GM21786 (cell line): ENCODE measurements around the gene CKMT2.

Experiments used
- ATAC-seq: cut with Tn5 transposase; IDR thresholded peaks from one replicate; pipeline ENCODE4 v1.9.1; 2021; ENCODE audit not compliant: unreplicated experiment

The CKMT2 gene

DNA sequence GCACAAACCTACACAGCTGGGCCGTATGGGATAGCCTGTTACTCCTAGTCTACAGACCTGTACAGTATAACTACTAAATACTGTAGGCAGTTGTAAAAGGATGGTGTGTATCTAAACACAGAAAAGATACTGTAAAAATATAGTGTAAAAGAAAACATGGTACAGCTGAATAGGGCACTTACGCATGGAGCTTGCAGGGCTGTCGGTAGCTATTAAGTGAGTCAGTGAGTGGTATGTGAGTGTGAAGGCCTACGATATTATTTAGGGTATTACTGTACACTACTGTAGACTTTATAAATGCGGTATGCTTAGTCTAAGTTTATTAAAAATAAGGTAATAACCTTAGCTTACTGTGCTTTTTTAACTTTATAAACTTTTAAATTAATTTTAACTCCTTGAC lies 69.5 kb downstream of the CKMT2 start:
- no peak for ATAC-seq

DNA sequence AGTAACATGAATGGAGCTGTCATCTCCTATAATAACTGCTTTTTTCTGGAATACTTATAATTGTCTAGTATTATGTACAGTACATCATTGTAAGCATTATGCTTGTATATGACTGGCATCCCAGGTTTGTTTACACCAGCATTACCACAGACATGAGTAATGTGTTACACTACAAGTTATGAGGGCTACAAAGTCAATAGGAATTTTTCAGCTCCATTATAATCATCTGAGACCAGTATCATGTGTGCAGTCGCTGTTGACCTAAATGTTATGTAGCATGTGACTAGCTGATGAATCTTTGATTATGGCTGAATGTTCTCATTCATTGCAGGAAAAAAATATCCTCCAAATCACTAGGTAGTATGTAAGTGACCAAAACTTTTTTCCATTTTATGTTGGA lies 70.4 kb downstream of the CKMT2 start:
- no peak for ATAC-seq

DNA sequence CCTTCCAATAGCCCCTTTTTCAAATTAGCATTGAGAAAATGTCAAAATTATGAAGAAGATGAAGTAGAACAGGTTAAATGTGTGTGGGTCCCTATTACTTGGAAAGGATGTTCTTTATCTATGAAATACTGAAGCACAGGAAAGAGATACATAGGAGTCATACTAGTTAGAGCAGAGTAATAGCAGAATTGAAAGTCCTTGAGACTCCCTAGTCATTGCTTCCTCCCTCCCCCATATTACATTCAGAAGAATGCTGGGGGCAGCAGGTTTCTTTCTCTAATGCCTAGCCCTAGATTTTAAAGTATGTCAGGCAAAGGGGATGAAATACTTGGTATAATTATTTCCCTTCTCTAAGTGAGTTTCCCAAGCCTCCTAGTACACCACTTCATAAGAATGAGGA lies 72.7 kb downstream of the CKMT2 start:
- no peak for ATAC-seq

DNA sequence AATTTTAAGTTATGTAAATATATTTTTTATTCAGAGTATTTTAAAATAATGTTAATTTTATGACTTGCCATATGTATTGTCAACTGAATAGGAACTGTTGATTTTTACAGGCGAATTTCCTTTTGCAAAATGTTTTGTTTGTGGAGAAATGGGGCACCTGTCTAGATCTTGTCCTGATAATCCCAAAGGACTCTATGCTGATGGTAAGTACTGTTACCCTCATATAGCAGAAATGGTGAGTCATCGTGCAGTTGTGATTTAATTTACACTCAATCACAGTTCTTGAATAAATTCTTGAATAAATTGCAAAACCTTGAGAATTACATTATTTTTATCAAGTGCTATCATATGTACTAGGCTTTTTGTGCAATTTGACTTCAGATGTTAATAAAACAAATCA lies 75.7 kb downstream of the CKMT2 start:
- no peak for ATAC-seq

DNA sequence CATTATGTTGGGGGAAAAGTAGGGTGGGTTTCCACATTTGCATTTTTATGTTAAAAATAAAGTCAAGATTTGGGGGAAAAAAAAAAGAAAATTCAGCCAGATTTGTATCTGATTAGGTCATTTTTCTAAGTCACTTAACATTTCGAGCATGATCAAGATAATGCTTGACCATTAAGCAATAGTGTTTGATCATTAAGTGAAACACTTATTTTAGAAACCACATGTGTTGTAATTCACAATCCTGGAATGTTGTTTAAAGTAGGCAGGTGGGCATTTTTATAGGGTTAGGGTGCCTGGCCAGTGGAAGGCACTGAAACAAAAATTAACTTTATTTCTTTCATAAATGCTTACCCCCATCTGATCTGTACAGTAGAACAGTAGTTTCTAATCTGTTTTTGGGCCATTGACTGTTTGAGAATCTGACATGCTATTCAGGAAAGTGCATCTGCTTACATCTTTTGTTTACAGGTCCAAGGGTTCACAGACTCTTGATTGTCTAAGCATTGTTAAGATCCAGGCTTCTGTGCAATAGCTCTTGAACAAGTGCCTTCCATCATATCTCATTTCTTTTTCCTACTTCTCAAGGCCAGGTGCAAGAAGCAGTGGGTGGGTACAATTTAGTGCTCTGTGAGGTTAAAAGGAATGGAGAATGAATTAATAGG lies 77.4 kb downstream of the CKMT2 start:
- no peak for ATAC-seq

DNA sequence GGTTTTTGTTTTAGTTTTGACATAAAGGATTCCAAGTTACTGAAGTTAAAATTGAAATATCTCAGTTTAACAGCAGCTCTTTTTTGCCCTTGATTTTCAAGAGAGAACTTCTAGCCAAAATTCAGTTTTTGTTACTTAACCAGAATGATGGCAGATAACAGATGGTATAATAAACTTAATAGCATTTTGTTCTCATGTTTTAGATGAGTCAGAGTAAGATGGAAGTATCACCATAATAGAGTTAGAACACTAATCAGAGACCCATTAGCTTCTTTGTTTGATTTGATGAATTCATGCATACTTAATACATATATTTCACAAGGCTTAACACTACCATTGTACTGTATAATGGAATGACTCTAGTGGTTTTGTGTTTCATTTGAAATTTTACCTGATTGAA lies 80.2 kb downstream of the CKMT2 start:
- ATAC-seq = no peak

DNA sequence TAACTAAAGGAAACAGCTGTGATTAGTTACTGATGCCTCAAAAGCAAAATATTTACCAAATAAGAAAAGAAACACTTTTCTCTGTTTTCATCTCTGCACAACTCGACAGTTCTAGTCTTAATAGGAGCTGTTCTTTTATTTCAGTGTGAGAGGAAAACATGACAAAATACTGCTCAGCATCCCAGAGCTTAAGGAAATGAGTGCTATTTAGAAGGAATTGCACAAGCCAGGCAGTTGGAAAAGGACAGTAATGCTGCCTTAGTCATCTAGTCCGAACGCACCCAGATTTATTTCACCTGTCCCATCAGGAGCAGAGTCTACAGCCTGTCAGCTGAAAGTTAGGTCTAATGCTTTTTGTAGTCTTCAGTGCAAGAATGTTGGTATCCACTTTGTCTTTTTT lies 80.6 kb downstream of the CKMT2 start:
- no peak for ATAC-seq

DNA sequence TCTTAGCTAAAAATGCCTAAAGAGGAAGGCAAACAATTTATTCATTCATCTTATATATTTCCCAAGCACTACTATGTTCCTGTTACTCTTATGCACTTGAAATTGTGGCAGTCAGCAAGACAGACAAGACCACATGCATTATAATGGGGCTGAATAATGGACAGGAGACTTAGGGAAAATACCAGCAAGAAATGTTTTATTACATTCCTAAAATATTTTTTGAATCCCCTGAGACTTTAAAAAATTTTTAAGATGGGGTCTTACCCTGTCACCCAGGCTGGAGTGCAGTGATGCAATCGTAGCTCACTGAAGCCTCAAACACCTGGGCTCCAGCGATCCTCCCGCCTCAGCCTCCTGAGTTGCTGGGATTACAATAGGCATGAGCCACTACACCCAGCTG lies 81.5 kb downstream of the CKMT2 start:
- no peak for ATAC-seq

DNA sequence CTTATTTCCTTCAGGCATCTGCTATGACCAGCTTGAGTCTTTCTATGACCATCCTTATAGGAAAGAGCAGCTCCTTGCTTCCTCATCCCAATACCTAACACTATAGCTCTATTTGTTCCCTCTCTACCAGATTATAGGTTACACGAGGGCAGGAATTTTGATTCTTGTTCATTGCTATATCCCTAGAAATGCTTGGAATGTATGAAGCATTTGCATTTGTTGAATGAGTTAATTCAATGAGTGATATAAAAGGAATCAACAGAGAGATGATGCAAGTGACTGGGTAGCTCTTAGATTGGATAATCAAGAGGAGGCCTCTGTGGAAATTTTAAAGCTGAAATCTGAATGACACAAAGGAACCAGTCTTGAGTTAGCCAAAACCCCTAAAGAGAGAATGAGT lies 82.2 kb downstream of the CKMT2 start:
- ATAC-seq = no peak

DNA sequence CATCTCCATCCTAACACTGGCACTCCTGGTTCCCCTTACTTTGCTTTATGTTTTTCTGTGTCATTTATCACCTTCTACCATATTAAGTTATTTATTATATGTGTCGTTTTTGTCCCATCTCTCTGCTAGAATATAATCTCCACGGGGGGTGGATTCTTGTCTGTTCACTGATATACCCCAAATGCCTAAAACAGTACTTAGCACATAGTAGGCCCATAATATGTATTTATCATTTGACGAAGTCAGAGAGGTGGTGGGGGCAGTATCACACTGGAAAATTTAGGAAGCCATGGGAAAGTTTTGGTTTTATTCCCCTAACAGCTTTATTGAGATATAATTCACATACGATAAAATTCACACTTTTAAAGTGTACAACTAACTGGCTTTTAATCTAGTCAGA lies 82.7 kb downstream of the CKMT2 start:
- ATAC-seq = no peak
